Left lung (tissue), 14 donors: Measurements from ENCODE around the gene TRMT112. TPM values are rescaled to one million over a fixed set of nuclear protein-coding genes. Genes with fewer than 3 reads are reported as not detected.

Source experiments
- ATAC-seq: fragments of 200-7000 bp; cut with Tn5 transposase; one replicate; pipeline ENCODE4 v1.9.1; 2020; ENCODE audit warnings: moderate library complexity
- DNase-seq, 4 donors: peaks; one replicate each; pipeline ENCODE4 v3.0.0-alpha.2; 2013 to 2020
- H3K27ac ChIP-seq, 2 donors: fragments of 200-600 bp; sonication (generic) in 1 of 2; one replicate each; pipeline versions ENCODE4 v1.5.0 to v1.8.0; 2020 to 2021
- H3K27me3 ChIP-seq, 2 donors: fragments of 200-600 bp; sonication (generic) in 1 of 2; one replicate each; pipeline versions ENCODE4 v1.5.0 to v1.8.0; 2020 to 2021
- H3K36me3 ChIP-seq, 2 donors: fragments of 200-600 bp; sonication (generic) in 1 of 2; one replicate each; pipeline versions ENCODE4 v1.5.0 to v1.8.0; 2020 to 2021
- H3K4me1 ChIP-seq, 2 donors: fragments of 200-600 bp; one replicate each; pipeline ENCODE4 v1.8.0; 2021
- H3K4me3 ChIP-seq, 2 donors: fragments of 200-600 bp; sonication (generic) in 1 of 2; one replicate each; pipeline versions ENCODE4 v1.5.0 to v1.8.0; 2020 to 2021; ENCODE audit warnings: mild to moderate bottlenecking in 1 of 2
- H3K9me3 ChIP-seq, 2 donors: fragments of 200-600 bp; sonication (generic) in 1 of 2; one replicate each; pipeline versions ENCODE4 v1.5.0 to v1.8.0; 2020 to 2021
- intact Hi-C, 2 donors: fragments of 100-400 bp; cut with DNase I; formaldehyde crosslinking; loops; one replicate each; pipeline versions ENCODE4 v1.11.2 to v1.14.2; 2022
- long read RNA-seq, 12 donors: library from polyadenylated mRNA in 2 of 12; unstranded in 2 of 12; transcript quantifications; one replicate each; pipeline ENCODE4 v2.0.0 and lab custom pipeline, GENCODE V29; 2019 to 2026
- polyA plus RNA-seq, 6 donors: library from polyadenylated mRNA; unstranded; fragments of 120-200 nt; gene quantifications; one replicate each; pipeline ENCODE4 v1.2.1, GENCODE V29; 2013; ENCODE audit not compliant: insufficient read length in 6 of 6
- total RNA-seq, 2 donors: library from RNA; stranded (reverse); fragmentation: NEBNext Ultra II Directional; extraction: Animal tissue kit (Norgen Biotek cat#: 25700); gene quantifications; one replicate each; pipeline ENCODE4 v1.2.1, GENCODE V29; 2021
- TF ChIP-seq, protein P1 (sequence below), 2 donors: fragments of 200-600 bp; sonication (generic) in 1 of 2; IDR thresholded peaks; one replicate each; pipeline versions ENCODE4 v1.5.0 to v1.8.0; 2021; ENCODE audit warnings: antibody characterized with exemption in 2 of 2
- donor health status: DM: no; HTN: yes; CAD: no.
- donor health status: DM: no; HTN: no; CAD: no.

Gene TRMT112
- total RNA-seq (100 to 1,000 TPM; 178 to 196 TPM), polyA plus RNA-seq (100 to 1,000 TPM; 211 to 252 (median 222) TPM)
- long read RNA-seq, donor 1, transcript TRMT112-203 (3 exons, 823 nt) = minor isoform, 22 of 282 reads
- long read RNA-seq, donor 1, transcript TRMT112-204 (2 exons, 559 nt) = minor isoform, 7 of 282 reads
- long read RNA-seq, donor 1, transcript TRMT112-206 (4 exons, 1,106 nt) = major isoform, 238 of 282 reads
- long read RNA-seq, donor 1, transcript TRMT112-205 (3 exons, 659 nt) = minor isoform, 12 of 282 reads
- long read RNA-seq, donor 1, partial matches to known transcripts = 0 of 282 reads
- long read RNA-seq, donor 1, other reads (novel, unspliced or antisense) = 0 of 282 reads
- long read RNA-seq, donor 2, transcript TRMT112-205 (3 exons, 659 nt) = minor isoform, 12 of 199 reads
- long read RNA-seq, donor 2, transcript TRMT112-206 (4 exons, 1,106 nt) = major isoform, 167 of 199 reads
- long read RNA-seq, donor 2, transcript TRMT112-203 (3 exons, 823 nt) = minor isoform, 11 of 199 reads
- long read RNA-seq, donor 2, transcript TRMT112-204 (2 exons, 559 nt) = minor isoform, 6 of 199 reads
- long read RNA-seq, donor 2, partial matches to known transcripts = 0 of 199 reads
- long read RNA-seq, donor 2, other reads (novel, unspliced or antisense) = 0 of 199 reads
- long read RNA-seq, donor 3, transcript TRMT112-203 (3 exons, 823 nt) = minor isoform, 12 of 228 reads
- long read RNA-seq, donor 3, transcript TRMT112-206 (4 exons, 1,106 nt) = major isoform, 205 of 228 reads
- long read RNA-seq, donor 3, transcript TRMT112-204 (2 exons, 559 nt) = minor isoform, 7 of 228 reads
- long read RNA-seq, donor 3, partial matches to known transcripts = 0 of 228 reads
- long read RNA-seq, donor 3, other reads (novel, unspliced or antisense) = 0 of 228 reads
- long read RNA-seq, donor 4, transcript TRMT112-206 (4 exons, 1,106 nt) = major isoform, 183 of 195 reads
- long read RNA-seq, donor 4, transcript TRMT112-201 (4 exons, 561 nt) = minor isoform, 5 of 195 reads
- long read RNA-seq, donor 4, partial matches to known transcripts = 0 of 195 reads
- long read RNA-seq, donor 4, other reads (novel, unspliced or antisense) = 0 of 195 reads
- long read RNA-seq, donor 5, transcript TRMT112-206 (4 exons, 1,106 nt) = major isoform, 198 of 235 reads
- long read RNA-seq, donor 5, transcript TRMT112-204 (2 exons, 559 nt) = minor isoform, 10 of 235 reads
- long read RNA-seq, donor 5, transcript TRMT112-203 (3 exons, 823 nt) = minor isoform, 14 of 235 reads
- long read RNA-seq, donor 5, transcript TRMT112-201 (4 exons, 561 nt) = minor isoform, 6 of 235 reads
- long read RNA-seq, donor 5, partial matches to known transcripts = 0 of 235 reads
- long read RNA-seq, donor 5, other reads (novel, unspliced or antisense) = 0 of 235 reads
- long read RNA-seq, donor 6, transcript TRMT112-206 (4 exons, 1,106 nt) = major isoform, 275 of 817 reads
- long read RNA-seq, donor 6, transcript TRMT112-204 (2 exons, 559 nt) = minor isoform, 16 of 817 reads
- long read RNA-seq, donor 6, transcript TRMT112-203 (3 exons, 823 nt) = minor isoform, 23 of 817 reads
- long read RNA-seq, donor 6, transcript TRMT112-205 (3 exons, 659 nt) = minor isoform, 16 of 817 reads
- long read RNA-seq, donor 6, partial matches to known transcripts = 438 of 817 reads
- long read RNA-seq, donor 6, other reads (novel, unspliced or antisense) = 45 of 817 reads
- long read RNA-seq, donor 7, transcript TRMT112-203 (3 exons, 823 nt) = minor isoform, 14 of 157 reads
- long read RNA-seq, donor 7, transcript TRMT112-206 (4 exons, 1,106 nt) = major isoform, 127 of 157 reads
- long read RNA-seq, donor 7, transcript TRMT112-204 (2 exons, 559 nt) = minor isoform, 9 of 157 reads
- long read RNA-seq, donor 7, partial matches to known transcripts = 0 of 157 reads
- long read RNA-seq, donor 7, other reads (novel, unspliced or antisense) = 0 of 157 reads
- long read RNA-seq, donor 8, transcript TRMT112-204 (2 exons, 559 nt) = minor isoform, 6 of 151 reads
- long read RNA-seq, donor 8, transcript TRMT112-206 (4 exons, 1,106 nt) = major isoform, 136 of 151 reads
- long read RNA-seq, donor 8, transcript TRMT112-203 (3 exons, 823 nt) = minor isoform, 5 of 151 reads
- long read RNA-seq, donor 8, partial matches to known transcripts = 0 of 151 reads
- long read RNA-seq, donor 8, other reads (novel, unspliced or antisense) = 0 of 151 reads
- long read RNA-seq, donor 9, partial matches to known transcripts = 0 of 1 reads
- long read RNA-seq, donor 9, other reads (novel, unspliced or antisense) = 0 of 1 reads
- long read RNA-seq, donor 10, transcript TRMT112-201 (4 exons, 561 nt) = minor isoform, 5 of 153 reads
- long read RNA-seq, donor 10, transcript TRMT112-206 (4 exons, 1,106 nt) = major isoform, 139 of 153 reads
- long read RNA-seq, donor 10, partial matches to known transcripts = 1 of 153 reads
- long read RNA-seq, donor 10, other reads (novel, unspliced or antisense) = 1 of 153 reads
- long read RNA-seq, donor 11, transcript TRMT112-204 (2 exons, 559 nt) = minor isoform, 5 of 140 reads
- long read RNA-seq, donor 11, transcript TRMT112-206 (4 exons, 1,106 nt) = major isoform, 112 of 140 reads
- long read RNA-seq, donor 11, transcript TRMT112-203 (3 exons, 823 nt) = minor isoform, 14 of 140 reads
- long read RNA-seq, donor 11, partial matches to known transcripts = 0 of 140 reads
- long read RNA-seq, donor 11, other reads (novel, unspliced or antisense) = 0 of 140 reads
- long read RNA-seq, donor 12, transcript TRMT112-205 (3 exons, 659 nt) = minor isoform, 5 of 168 reads
- long read RNA-seq, donor 12, transcript TRMT112-203 (3 exons, 823 nt) = minor isoform, 10 of 168 reads
- long read RNA-seq, donor 12, transcript TRMT112-206 (4 exons, 1,106 nt) = major isoform, 148 of 168 reads
- long read RNA-seq, donor 12, partial matches to known transcripts = 0 of 168 reads
- long read RNA-seq, donor 12, other reads (novel, unspliced or antisense) = 0 of 168 reads

DNA sequence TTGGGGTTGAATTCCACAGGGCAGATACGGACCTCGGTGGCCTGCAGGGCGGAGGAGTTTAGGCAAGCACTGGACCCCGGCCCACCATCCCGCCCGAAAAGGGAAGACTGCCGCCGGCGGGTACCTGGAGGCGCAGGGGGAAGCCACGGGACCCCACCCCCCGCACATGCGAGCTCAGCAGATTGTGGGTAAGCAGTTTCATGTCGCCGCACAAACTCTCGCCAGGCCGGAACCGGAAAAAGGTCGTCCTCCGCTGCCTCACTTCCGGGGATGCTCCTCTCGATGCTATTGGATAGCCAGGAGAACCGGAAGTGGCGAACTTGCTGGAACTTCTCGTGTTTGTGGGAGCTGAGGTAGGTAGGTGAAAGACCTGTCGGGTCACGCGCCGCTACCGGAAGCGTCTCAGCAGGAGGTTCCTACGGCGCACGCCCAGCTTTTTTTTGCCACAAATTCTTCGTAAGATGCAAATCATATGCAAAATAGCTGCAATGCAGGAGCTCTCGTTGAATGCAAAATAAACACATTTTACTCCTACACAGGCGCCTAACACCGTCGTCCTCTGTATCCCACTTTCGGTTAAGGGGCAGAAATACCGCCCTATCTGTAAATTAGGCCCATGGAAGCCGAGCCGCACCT is at the start of gene TRMT112:
Gene TRMT112 (minus strand): TSS at position 235 of the 636 bp plus-strand sequence. CDS start 33 bp downstream, at position 202.
- Histone ChIP-seq H3K9me3 (no peaks in the 10 kb centered on the region), H3K4me1 (peaks cover 5 to 46% of the 10 kb centered on the region in 2 donors), H3K27me3 (no peaks in the 10 kb centered on the region), H3K36me3 (peaks cover 0 to 54% of the 10 kb centered on the region in 2 donors), H3K4me3 (peak within 1 kb of the TSS; percentile 71 to 85), H3K27ac (peak within 1 kb of the TSS; percentile 98 to 99)
- TF ChIP-seq, protein P1, sequence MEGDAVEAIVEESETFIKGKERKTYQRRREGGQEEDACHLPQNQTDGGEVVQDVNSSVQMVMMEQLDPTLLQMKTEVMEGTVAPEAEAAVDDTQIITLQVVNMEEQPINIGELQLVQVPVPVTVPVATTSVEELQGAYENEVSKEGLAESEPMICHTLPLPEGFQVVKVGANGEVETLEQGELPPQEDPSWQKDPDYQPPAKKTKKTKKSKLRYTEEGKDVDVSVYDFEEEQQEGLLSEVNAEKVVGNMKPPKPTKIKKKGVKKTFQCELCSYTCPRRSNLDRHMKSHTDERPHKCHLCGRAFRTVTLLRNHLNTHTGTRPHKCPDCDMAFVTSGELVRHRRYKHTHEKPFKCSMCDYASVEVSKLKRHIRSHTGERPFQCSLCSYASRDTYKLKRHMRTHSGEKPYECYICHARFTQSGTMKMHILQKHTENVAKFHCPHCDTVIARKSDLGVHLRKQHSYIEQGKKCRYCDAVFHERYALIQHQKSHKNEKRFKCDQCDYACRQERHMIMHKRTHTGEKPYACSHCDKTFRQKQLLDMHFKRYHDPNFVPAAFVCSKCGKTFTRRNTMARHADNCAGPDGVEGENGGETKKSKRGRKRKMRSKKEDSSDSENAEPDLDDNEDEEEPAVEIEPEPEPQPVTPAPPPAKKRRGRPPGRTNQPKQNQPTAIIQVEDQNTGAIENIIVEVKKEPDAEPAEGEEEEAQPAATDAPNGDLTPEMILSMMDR (IDR thresholded peaks at IDR 0.05) = no peak
- DNase-seq (peak; percentile 90 to 98 (median 95)), ATAC-seq (peak; percentile 80)
- intact Hi-C loops = no loop called here

- Histone ChIP-seq H3K36me3 (peaks cover 0 to 99% of the 10 kb centered on the region in 2 donors), H3K4me3 (no peak overlapping the region), H3K27me3 (no peaks in the 10 kb centered on the region), H3K4me1 (no peaks in the 10 kb centered on the region), H3K27ac (no peak overlapping the region), H3K9me3 (no peaks in the 10 kb centered on the region)
- TF ChIP-seq, protein P1 (IDR thresholded peaks at IDR 0.05) = no peak
- ATAC-seq (no peak), DNase-seq (no peak)
- intact Hi-C loops = no loop called here
These were observed 49.4 kb upstream of the TRMT112 start for GRCh38 chr11:64366751-64367150.

GRCh38 chr11:64364911-64365310 is 47.6 kb upstream of the TRMT112 start:
- peaks cover 0 to 93% of the 10 kb centered on the region in 2 donors for H3K36me3 ChIP-seq
- intact Hi-C loops = no loop called here
- no peak for DNase-seq

More at GRCh38 chr11:64364911-64365310, 47.6 kb upstream of the TRMT112 start:
- Histone ChIP-seq H3K9me3 (no peaks in the 10 kb centered on the region), H3K4me1 (peaks cover 5 to 12% of the 10 kb centered on the region in 2 donors), H3K27ac (no peak overlapping the region), H3K27me3 (no peaks in the 10 kb centered on the region), H3K4me3 (no peak overlapping the region)
- TF ChIP-seq, protein P1 (IDR thresholded peaks at IDR 0.05) = no peak
- no peak for ATAC-seq
